GM19035 (cell line): ENCODE measurements around the gene SERP1.

Experiments
- ATAC-seq: cut with Tn5 transposase; IDR thresholded peaks from one replicate; pipeline ENCODE4 v1.9.1; 2021; ENCODE audit not compliant: unreplicated experiment

SERP1 gene

DNA sequence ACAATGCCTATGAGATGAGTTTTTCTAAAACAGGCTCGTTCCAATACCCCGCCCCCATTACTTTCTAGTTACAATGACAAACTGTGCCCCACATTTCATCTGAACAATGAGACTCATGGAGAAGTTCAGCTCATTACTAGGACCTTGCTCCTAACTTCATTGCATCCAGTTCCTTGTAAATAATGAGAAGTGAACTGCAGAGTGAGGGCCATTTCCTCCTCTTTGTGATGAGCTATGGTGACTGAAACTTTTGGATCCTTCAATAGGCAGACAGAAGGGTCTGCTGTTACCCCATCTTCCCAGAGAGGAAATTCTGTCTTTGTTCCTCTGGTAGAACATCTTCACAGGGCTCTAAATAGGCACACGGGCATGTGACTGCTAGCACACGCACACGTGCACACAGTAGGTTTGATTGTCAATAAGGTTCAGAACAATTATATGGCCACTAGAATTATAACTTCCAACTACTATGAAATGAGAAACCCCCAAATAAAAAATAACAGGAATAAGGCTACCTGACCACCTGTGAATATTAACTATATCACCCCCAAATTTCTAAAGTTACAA is 51.8 kb downstream of the SERP1 start:
- no peak for ATAC-seq
